Measurements from ENCODE around the gene MFSD2B.

GRCh38 chr2:24046599-24046929, 36.7 kb downstream of the MFSD2B start:
- TF ChIP-seq POLR2AphosphoS5 (IDR thresholded peaks at IDR 0.05; ENCODE audit: low read depth, low read length) = no peak
- TF ChIP-seq REST (IDR thresholded peaks at IDR 0.05; ENCODE audit: insufficient read depth in 1 of 2, low read depth in 2 of 2, low read length in 1 of 2) = no peak
- no peak for TF ChIP-seq CTCF (IDR thresholded peaks at IDR 0.05)

All from Panc1 (cell line).